ENCODE results near the gene RNF13.

GRCh38 chr3:149848688-149849087 is 35.7 kb downstream of the RNF13 start:
- no peak for TF ChIP-seq POLR2AphosphoS5 (IDR thresholded peaks at IDR 0.05; ENCODE audit: low read depth, low read length)
- no peak for TF ChIP-seq SIN3A (IDR thresholded peaks at IDR 0.05; ENCODE audit: borderline replicate concordance, insufficient read depth, low read length)
- TF ChIP-seq REST (IDR thresholded peaks at IDR 0.05; ENCODE audit: insufficient read depth in 1 of 2, low read depth in 2 of 2, low read length in 2 of 2) = no peak
